B cell (primary cell): ENCODE data around the gene CANT1. TPM values are rescaled to one million over a fixed set of nuclear protein-coding genes. Genes with fewer than 3 reads are reported as not detected.
"Not testable (repeated sequence)": the region's sequence is repeated elsewhere in the genome, so short reads cannot be mapped to it uniquely, and the experiment has no call there.

Source experiments
- ATAC-seq: fragments of 200-7000 bp; cut with Tn5 transposase; one replicate; pipeline ENCODE4 v1.10.0; 2021; ENCODE audit warnings: low read depth, mild to moderate bottlenecking, moderate number of reproducible peaks, moderate library complexity
- CTCF ChIA-PET: fragments of 350-600 bp; sonication (Branson Sonifier 250); formaldehyde crosslinking; loops from one replicate; lab custom pipeline; 2021; ENCODE audit warnings: antibody characterized with exemption, inconsistent platforms; lab: Charles Lee
- POLR2A ChIA-PET: fragments of 350-600 bp; sonication (Branson Sonifier 250); formaldehyde crosslinking; loops from one replicate; lab custom pipeline; 2021; ENCODE audit warnings: antibody characterized with exemption; lab: Charles Lee
- DNase-seq: peaks from one replicate; pipeline ENCODE4 v3.0.0; 2013
- H2AFZ ChIP-seq: 2 replicates; pipeline ENCODE4 v1.6.1; 2012; ENCODE audit warnings: mild to moderate bottlenecking, low read depth, low read length; ENCODE audit not compliant: insufficient read depth, poor library complexity, severe bottlenecking
- H3K27ac ChIP-seq, 2 donors: 1 replicate in 1 of 2; 2 replicates in 1 of 2; pipeline ENCODE4 v1.5.1; 2012 to 2013; ENCODE audit warnings: low read length in 2 of 2, mild to moderate bottlenecking in 2 of 2, moderate library complexity in 1 of 2
- H3K27me3 ChIP-seq, 4 experiments: fragments of 200-600 bp in 1 of 4; sonication (generic) in 1 of 4; replicated peaks in 1 of 4; 1 replicate in 2 of 4; 2 replicates in 2 of 4; pipeline versions ENCODE4 v1.6.1 to v1.7.0; 2013 to 2016; ENCODE audit warnings: low read length in 3 of 4, mild to moderate bottlenecking in 2 of 4, mixed read lengths in 1 of 4, moderate library complexity in 1 of 4; ENCODE audit not compliant: insufficient read depth in 4 of 4, control insufficient read depth in 3 of 4; ENCODE audit errors: control extremely low read depth in 1 of 4
- H3K36me3 ChIP-seq, 2 experiments: replicated peaks in 1 of 2; 1 replicate in 1 of 2; 2 replicates in 1 of 2; pipeline versions ENCODE4 v1.6.1 to v1.7.1; 2013; ENCODE audit warnings: low read length in 1 of 2; ENCODE audit not compliant: insufficient read depth in 2 of 2, control insufficient read depth in 1 of 2; ENCODE audit errors: control extremely low read depth in 1 of 2, extremely low read depth in 1 of 2
- H3K4me1 ChIP-seq, 2 donors: fragments of 200-600 bp in 1 of 2; sonication (generic) in 1 of 2; 1 replicate in 1 of 2; 2 replicates in 1 of 2; pipeline versions ENCODE4 v1.5.1 to v1.6.1; 2013 to 2017; ENCODE audit warnings: low read length in 2 of 2; ENCODE audit not compliant: control insufficient read depth in 2 of 2, insufficient read depth in 2 of 2
- H3K4me2 ChIP-seq: replicated peaks from 2 replicates; pipeline ENCODE3; 2012; ENCODE audit warnings: mild to moderate bottlenecking, low read depth, low read length; ENCODE audit not compliant: poor library complexity, severe bottlenecking
- H3K4me3 ChIP-seq, 5 experiments: fragments of 200-600 bp in 1 of 5; sonication (generic) in 1 of 5; 1 replicate in 3 of 5; 2 replicates in 2 of 5; pipeline versions ENCODE4 v1.5.1 to v1.7.0; 2011 to 2016; ENCODE audit warnings: low read length in 4 of 5, mild to moderate bottlenecking in 4 of 5, low read depth in 2 of 5, control low read depth in 1 of 5, moderate library complexity in 1 of 5; ENCODE audit not compliant: insufficient read depth in 1 of 5; ENCODE audit errors: control extremely low read depth in 1 of 5, extremely low read depth in 1 of 5
- H3K79me2 ChIP-seq: fragments of 200-600 bp; sonication (generic); one replicate; pipeline ENCODE4 v1.6.0; 2016; ENCODE audit warnings: low read length; ENCODE audit not compliant: control insufficient read depth, insufficient read depth
- H3K9ac ChIP-seq: fragments of 200-600 bp; sonication (generic); 2 replicates; pipeline ENCODE4 v1.6.1; 2017; ENCODE audit warnings: mild to moderate bottlenecking, low read length, moderate library complexity
- H3K9me3 ChIP-seq, 3 donors: one replicate each; pipeline versions ENCODE4 v1.6.1 to v1.7.1; 2013; ENCODE audit warnings: low read length in 2 of 3; ENCODE audit not compliant: control insufficient read depth in 2 of 3, insufficient read depth in 1 of 3; ENCODE audit errors: control extremely low read depth in 1 of 3
- H4K20me1 ChIP-seq: 2 replicates; pipeline ENCODE4 v1.6.0; 2012; ENCODE audit warnings: mild to moderate bottlenecking, low read length; ENCODE audit not compliant: insufficient read depth, control insufficient read depth, poor library complexity, severe bottlenecking
- H3K27ac Mint-ChIP-seq: one replicate; pipeline ENCODE4 v1.8.0; 2021; ENCODE audit warnings: mixed read lengths
- H3K27me3 Mint-ChIP-seq: one replicate; pipeline ENCODE4 v1.8.0; 2021; ENCODE audit warnings: mixed read lengths
- H3K4me1 Mint-ChIP-seq: one replicate; pipeline ENCODE4 v1.8.0; 2021; ENCODE audit warnings: mixed read lengths
- H3K4me3 Mint-ChIP-seq: one replicate; pipeline ENCODE4 v1.8.0; 2021; ENCODE audit warnings: mixed read lengths
- H3K9me3 Mint-ChIP-seq: one replicate; pipeline ENCODE4 v1.8.0; 2022; ENCODE audit warnings: mixed read lengths; ENCODE audit not compliant: insufficient read depth
- CTCF ChIP-seq: fragments of 200-600 bp; IDR thresholded peaks from one replicate; pipeline ENCODE4 v1.8.0; 2022; ENCODE audit warnings: antibody characterized with exemption, mild to moderate bottlenecking
- EZH2 ChIP-seq: IDR thresholded peaks from 2 replicates; pipeline ENCODE4 v1.6.1; 2012; ENCODE audit warnings: borderline replicate concordance, low read depth, mild to moderate bottlenecking, moderate library complexity, low read length; ENCODE audit not compliant: insufficient read depth, poor library complexity, severe bottlenecking
- WGBS: methylation state at CpG from one replicate; pipeline ENCODE4 v1.1.5; 2013; ENCODE audit warnings: missing lambda C conversion rate; ENCODE audit not compliant: insufficient coverage; 5-methylcytosine and 5-hydroxymethylcytosine counted together
- intact Hi-C: fragments of 100-400 bp; cut with micrococcal nuclease; formaldehyde crosslinking; loops from one replicate; pipeline ENCODE4 v1.10.0; 2022
- polyA plus RNA-seq: library from polyadenylated mRNA; depleted of rRNA; stranded (reverse); fragments of >200 nt; gene quantifications from 2 replicates; pipeline ENCODE4 v1.2.3, GENCODE V29; 2012
- total RNA-seq, 2 donors: library from RNA; stranded (reverse); fragments of 120-200 nt in 1 of 2; gene quantifications; 1 replicate in 1 of 2; 2 replicates in 1 of 2; pipeline versions ENCODE4 v1.2.3 to v1.2.4, GENCODE V29; 2013 to 2022

The CANT1 gene
- total and polyA plus RNA-seq, 2 donors (not counting 1 experiment from before 2014, with no cell fraction given): 17.3 to 44.2 TPM

GRCh38 chr17:78963378-78963777, 46.2 kb downstream of the CANT1 start:
- CTCF ChIA-PET: interaction anchor here (1.1 to 3.8 kb wide), 2 partner anchors 98 to 466 kb away, joined by 3 to 19 read pairs; no protein-coding TSS in a partner anchor
- no peak for DNase-seq
- POLR2A ChIA-PET: no interaction called here
- Mint-ChIP-seq H3K4me3 (no peak overlapping the region), H3K4me1 (peaks cover 22% of the 10 kb centered on the region), H3K9me3 (no peaks in the 10 kb centered on the region), H3K27ac (no peak overlapping the region), H3K27me3 (no peaks in the 10 kb centered on the region)
- Histone ChIP-seq H4K20me1 (no peaks in the 10 kb centered on the region), H3K4me1 (peaks cover 10 to 15% of the 10 kb centered on the region in 2 donors), H3K79me2 (no peaks in the 10 kb centered on the region), H3K9ac (no peak overlapping the region), H3K36me3 (no peaks in the 10 kb centered on the region), H3K27me3 (no peaks in the 10 kb centered on the region), H3K27ac (no peak overlapping the region), H2AFZ (no peak overlapping the region), H3K9me3 (peaks cover 0 to 8% (median 0%) of the 10 kb centered on the region in 3 donors), H3K4me3 (no peak overlapping the region), H3K4me2 (no peak overlapping the region)
- ATAC-seq: no peak
- WGBS: 94% methylated on average over 3 of the region's 6 CpGs
- TF ChIP-seq EZH2 (no peak), CTCF (no peak)
- intact Hi-C loops: no loop called here

- 95% methylated on average over 7 of the region's 8 CpGs for WGBS
- H3K9me3 ChIP-seq, H3K9ac ChIP-seq, H3K27me3 Mint-ChIP-seq, H3K27me3 ChIP-seq, H3K27ac Mint-ChIP-seq, H3K36me3 ChIP-seq, intact Hi-C loops, H3K27ac ChIP-seq, H3K79me2 ChIP-seq, H3K4me3 ChIP-seq, ATAC-seq, H3K4me3 Mint-ChIP-seq, H3K4me2 ChIP-seq, H2AFZ ChIP-seq, DNase-seq, POLR2A ChIA-PET, H3K9me3 Mint-ChIP-seq, H4K20me1 ChIP-seq: not testable (repeated sequence)
- peaks cover 10 to 15% of the 10 kb centered on the region in 2 donors for H3K4me1 ChIP-seq
- CTCF ChIA-PET: interaction anchor here (1.1 kb wide), 1 partner anchor 466 kb away, joined by 3 read pairs; no protein-coding TSS in a partner anchor
- H3K4me1 Mint-ChIP-seq: peaks cover 22% of the 10 kb centered on the region
Measured at GRCh38 chr17:78962984-78963348, 46.6 kb downstream of the CANT1 start.
